Adrenal gland (tissue), 5 donors: ENCODE measurements around the gene SEC14L3.

Experiments used
- POLR2A ChIP-seq, 2 donors: fragments of 450-650 bp; IDR thresholded peaks; one replicate each; pipeline ENCODE4 v1.6.1; 2017; ENCODE audit warnings: antibody characterized with exemption in 2 of 2, mild to moderate bottlenecking in 2 of 2, moderate library complexity in 1 of 2
- TF ChIP-seq, protein P1 (sequence below), 6 experiments: fragments of 450-650 bp in 4 of 6; fragments of 200-600 bp in 2 of 6; sonication (generic) in 1 of 6; IDR thresholded peaks; 1 replicate in 5 of 6; 2 replicates in 1 of 6; pipeline versions ENCODE4 v1.5.1 to v1.8.0; 2016 to 2021; ENCODE audit warnings: antibody characterized with exemption in 6 of 6, mild to moderate bottlenecking in 2 of 6, moderate library complexity in 1 of 6
- donor health status: DM: no; HTN: no; CAD: no.

DNA sequence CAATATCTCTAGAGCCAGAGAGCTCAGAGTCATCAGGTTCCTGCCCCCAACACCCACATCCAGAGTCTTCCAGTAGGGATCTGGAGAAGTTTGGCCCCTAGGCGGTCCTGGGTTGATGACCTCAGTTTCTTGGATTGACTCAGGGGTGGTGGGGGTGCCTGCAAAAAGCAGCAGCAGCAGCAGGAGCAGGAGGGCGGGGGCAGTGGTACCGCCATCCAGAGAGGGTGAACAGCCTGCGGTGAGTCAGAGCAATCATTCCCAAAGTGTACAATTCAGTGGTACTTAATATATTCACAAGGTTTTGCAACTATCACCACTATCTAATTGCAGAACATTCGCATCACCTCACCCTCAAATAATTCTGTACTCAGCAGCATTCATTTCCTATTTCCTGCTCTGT lies 9.9 kb upstream of the SEC14L3 start:
- TF ChIP-seq, protein P1, sequence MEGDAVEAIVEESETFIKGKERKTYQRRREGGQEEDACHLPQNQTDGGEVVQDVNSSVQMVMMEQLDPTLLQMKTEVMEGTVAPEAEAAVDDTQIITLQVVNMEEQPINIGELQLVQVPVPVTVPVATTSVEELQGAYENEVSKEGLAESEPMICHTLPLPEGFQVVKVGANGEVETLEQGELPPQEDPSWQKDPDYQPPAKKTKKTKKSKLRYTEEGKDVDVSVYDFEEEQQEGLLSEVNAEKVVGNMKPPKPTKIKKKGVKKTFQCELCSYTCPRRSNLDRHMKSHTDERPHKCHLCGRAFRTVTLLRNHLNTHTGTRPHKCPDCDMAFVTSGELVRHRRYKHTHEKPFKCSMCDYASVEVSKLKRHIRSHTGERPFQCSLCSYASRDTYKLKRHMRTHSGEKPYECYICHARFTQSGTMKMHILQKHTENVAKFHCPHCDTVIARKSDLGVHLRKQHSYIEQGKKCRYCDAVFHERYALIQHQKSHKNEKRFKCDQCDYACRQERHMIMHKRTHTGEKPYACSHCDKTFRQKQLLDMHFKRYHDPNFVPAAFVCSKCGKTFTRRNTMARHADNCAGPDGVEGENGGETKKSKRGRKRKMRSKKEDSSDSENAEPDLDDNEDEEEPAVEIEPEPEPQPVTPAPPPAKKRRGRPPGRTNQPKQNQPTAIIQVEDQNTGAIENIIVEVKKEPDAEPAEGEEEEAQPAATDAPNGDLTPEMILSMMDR (IDR thresholded peaks at IDR 0.05), result no peak
- no peak for TF ChIP-seq POLR2A (IDR thresholded peaks at IDR 0.05)
